ENCODE data around the gene P2RX4.
"Not testable (repeated sequence)": the region's sequence is repeated elsewhere in the genome, so short reads cannot be mapped to it uniquely, and the experiment has no call there.

P2RX4 gene

DNA sequence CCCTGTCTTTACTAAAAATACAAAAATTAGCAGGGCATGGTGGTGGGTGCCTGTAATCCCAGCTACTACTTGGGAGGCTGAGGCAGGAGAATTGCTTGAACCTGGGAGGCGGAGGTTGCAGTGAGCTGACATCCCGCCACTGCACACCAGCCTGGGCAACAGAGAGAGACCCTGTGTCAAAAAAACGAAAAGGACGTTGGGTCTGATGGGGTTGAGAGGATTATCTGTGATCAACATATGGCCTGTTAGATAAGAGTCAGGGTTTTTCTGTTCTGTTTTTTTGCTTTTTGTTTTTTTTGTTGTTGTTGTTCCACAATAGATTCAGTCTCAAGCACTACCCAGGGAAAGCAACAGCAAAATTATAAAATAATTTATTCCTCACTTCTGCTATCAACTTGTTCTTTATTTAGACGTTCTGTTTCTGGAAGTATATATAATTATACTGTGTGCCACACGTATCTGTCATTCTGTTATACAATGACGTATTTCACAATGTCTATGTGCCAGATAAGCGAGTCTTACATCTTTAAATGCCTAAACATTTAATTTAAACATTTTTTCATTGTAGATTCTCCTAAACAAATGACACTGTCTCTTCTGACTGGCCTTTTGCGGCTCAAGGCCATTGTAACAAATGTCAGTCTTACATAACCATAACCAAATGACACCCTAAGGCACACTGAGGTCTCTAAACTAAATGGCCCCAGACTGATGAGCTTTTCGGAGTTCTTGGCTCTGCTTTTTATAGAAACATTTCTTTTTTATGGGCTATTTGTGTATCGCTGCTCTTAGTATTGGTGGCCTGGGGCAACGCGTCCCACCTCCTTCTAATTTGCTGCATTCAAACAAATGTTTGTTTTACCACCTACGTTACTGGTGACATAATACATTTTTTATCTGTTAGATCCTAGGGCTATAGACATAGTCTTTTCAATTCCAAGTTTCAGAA is 7.2 kb upstream of the P2RX4 start:
- TF ChIP-seq CTCF (IDR thresholded peaks at IDR 0.05), result no peak
- DNase-seq (ENCODE audit: low spot score), result no peak
- no peak overlapping the region for H3K27ac ChIP-seq

DNA sequence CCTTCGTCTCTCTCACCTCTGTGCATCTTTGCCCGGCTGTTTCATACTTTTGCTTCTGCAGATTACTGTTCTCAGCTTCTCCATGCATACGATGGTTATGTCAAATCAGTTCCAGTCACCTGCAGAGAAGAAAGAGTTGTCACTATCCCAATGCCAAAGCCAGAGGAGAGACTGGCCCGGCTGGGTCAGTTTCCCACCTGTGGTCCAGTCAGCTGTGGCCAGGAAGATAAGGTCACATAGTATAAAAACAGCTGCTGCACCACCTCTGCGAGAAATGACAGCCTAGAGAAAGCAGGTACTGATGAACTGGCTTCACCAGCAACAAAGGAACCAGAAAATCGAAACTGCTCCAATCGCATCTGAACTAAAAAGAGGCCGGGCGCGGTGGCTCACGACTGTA is 6.4 kb upstream of the P2RX4 start:
- TF ChIP-seq CTCF (IDR thresholded peaks at IDR 0.05), result no peak
- no peak for DNase-seq (ENCODE audit: low spot score)
- no peak overlapping the region for H3K27ac ChIP-seq
- H3K4me3 ChIP-seq, result no peak overlapping the region

More for the DNA sequence above, 7.2 kb upstream of the P2RX4 start:
- no peak overlapping the region for H3K4me3 ChIP-seq

DNA sequence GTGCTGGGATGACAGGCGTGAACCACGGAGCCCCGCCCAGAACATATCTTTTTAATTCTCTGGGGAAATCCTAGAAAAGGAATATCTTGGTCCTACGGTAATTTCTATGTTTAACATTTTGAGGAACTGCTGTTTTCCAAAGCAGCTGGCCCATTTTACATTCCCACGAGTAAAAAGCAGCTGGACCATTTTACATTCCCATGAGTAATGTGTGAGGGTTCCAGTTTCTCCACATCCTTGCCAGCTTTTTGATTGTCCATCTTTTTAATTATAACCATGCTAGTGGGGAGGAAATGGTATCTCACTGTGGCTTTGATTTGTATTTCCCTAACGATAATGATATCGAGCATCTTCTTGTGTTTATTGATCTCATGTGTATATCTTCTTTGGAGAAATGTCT is 4.4 kb upstream of the P2RX4 start:
- H3K27ac ChIP-seq, result no peak overlapping the region
- DNase-seq (ENCODE audit: low spot score), result no peak
- TF ChIP-seq CTCF (IDR thresholded peaks at IDR 0.05), result no peak
- no peak overlapping the region for H3K4me3 ChIP-seq

DNA sequence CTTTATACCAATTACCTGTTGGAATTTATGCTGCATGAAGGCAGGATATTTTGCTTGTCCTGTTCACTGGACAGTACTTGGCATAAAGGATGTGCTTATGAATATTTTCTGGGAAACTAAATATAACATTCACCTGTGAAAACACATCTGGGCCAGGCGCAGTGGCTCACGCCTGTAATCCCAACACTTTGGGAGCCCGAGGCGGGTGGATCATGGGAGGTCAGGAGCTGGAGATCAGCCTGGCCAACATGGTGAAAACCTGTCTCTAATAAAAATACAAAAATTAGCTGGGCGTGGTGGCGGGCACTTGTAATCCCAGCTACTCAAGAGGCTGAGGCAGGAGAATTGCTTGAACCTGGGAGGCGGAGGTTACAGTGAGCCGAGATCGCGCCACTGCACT is 1.4 kb upstream of the P2RX4 start:
- DNase-seq (ENCODE audit: low spot score); H3K4me3 ChIP-seq; H3K27ac ChIP-seq: not testable (repeated sequence)

- H3K4me3 ChIP-seq, result no peak overlapping the region
- DNase-seq (ENCODE audit: low spot score), result no peak
- H3K27ac ChIP-seq, result no peak overlapping the region
- no peak for TF ChIP-seq CTCF (IDR thresholded peaks at IDR 0.05)
Observed at GRCh38 chr12:121209221-121209620, 708 bp upstream of the P2RX4 start.

DNA sequence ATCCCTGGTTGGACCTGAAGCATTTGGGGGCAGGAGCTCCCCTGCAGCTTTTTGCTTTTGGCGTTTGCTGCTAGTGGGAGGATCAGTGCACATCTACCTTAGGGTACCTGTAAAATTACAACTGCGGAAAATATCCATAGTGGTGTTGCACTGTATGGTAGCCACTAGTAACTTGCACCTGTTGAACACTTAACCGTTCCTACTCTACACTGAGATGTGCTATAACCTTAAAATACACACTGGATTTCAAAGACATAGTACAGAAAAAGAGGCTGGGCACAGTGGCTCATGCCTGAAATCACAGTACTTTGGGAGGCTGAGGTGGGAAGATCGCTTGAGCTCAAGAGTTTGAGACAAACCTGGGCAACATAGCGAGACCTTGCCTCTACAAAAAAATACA is 2.9 kb downstream of the P2RX4 start:
- DNase-seq (ENCODE audit: low spot score), result no peak
- TF ChIP-seq CTCF (IDR thresholded peaks at IDR 0.05), result no peak
- Histone ChIP-seq H3K27ac (no peak overlapping the region), H3K4me3 (no peak overlapping the region)

DNA sequence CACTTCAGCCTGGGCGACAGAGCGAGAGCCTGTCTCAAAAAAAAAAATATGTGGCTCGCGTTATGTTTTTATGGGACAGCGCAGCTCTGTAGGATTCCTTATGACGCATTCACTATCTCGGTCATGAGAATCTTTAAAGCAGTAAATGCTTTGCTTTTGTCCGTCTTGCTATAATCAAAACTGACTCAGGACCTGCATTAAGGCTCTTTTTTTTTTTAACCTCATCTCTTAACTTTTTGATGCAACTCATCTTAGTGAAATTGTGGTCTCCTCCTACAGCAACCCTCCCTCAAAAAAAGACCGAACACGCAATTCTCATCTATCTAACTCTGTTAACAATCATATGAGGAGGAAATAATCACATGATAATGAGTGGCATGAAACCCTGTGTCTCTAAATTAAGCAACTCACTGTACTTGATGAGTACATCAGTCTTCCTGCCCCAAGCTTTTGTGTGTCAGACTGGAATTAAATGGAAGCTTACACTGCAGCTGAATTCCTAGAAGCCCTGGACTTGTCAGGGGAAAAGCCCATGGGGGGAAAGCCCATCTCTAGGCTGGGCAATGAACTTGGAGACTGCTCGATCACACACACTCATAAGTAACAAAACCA is 4.3 kb downstream of the P2RX4 start:
- TF ChIP-seq CTCF (IDR thresholded peaks at IDR 0.05), result no peak
- Histone ChIP-seq H3K27ac (peak overlapping the region; percentile 49 to 66), H3K4me3 (no peak overlapping the region)
- no peak for DNase-seq (ENCODE audit: low spot score)

Data from coronary artery (tissue), 2 donors.